Peyer's patch (tissue), 4 donors: Measurements from ENCODE around the gene GALNT2.

Source experiments
- POLR2A ChIP-seq, 2 donors: fragments of 450-650 bp; IDR thresholded peaks; one replicate each; pipeline ENCODE4 v1.5.1; 2017; ENCODE audit warnings: antibody characterized with exemption in 2 of 2, mild to moderate bottlenecking in 2 of 2, moderate library complexity in 2 of 2
- TF ChIP-seq, protein P1 (sequence below), 6 experiments: fragments of 450-650 bp in 4 of 6; fragments of 200-600 bp in 2 of 6; sonication (generic) in 1 of 6; IDR thresholded peaks; one replicate each; pipeline ENCODE4 v1.5.1; 2017 to 2019; ENCODE audit warnings: antibody characterized with exemption in 6 of 6, mild to moderate bottlenecking in 3 of 6, moderate library complexity in 1 of 6

GRCh38 chr1:230084408-230085177, 17.6 kb downstream of the GALNT2 start:
- TF ChIP-seq, protein P1, sequence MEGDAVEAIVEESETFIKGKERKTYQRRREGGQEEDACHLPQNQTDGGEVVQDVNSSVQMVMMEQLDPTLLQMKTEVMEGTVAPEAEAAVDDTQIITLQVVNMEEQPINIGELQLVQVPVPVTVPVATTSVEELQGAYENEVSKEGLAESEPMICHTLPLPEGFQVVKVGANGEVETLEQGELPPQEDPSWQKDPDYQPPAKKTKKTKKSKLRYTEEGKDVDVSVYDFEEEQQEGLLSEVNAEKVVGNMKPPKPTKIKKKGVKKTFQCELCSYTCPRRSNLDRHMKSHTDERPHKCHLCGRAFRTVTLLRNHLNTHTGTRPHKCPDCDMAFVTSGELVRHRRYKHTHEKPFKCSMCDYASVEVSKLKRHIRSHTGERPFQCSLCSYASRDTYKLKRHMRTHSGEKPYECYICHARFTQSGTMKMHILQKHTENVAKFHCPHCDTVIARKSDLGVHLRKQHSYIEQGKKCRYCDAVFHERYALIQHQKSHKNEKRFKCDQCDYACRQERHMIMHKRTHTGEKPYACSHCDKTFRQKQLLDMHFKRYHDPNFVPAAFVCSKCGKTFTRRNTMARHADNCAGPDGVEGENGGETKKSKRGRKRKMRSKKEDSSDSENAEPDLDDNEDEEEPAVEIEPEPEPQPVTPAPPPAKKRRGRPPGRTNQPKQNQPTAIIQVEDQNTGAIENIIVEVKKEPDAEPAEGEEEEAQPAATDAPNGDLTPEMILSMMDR (IDR thresholded peaks at IDR 0.05) = no peak
- TF ChIP-seq POLR2A (IDR thresholded peaks at IDR 0.05) = no peak
